Progenitor cell of endocrine pancreas (in vitro differentiated cells): Measurements from ENCODE around the gene PSPN. TPM values are rescaled to one million over a fixed set of nuclear protein-coding genes. Genes with fewer than 3 reads are reported as not detected.
"Not testable (repeated sequence)": the region's sequence is repeated elsewhere in the genome, so short reads cannot be mapped to it uniquely, and the experiment has no call there.

Source experiments
- DNase-seq: peaks from one replicate; pipeline ENCODE4 v3.0.0; 2021; ENCODE audit warnings: low spot score; ENCODE audit not compliant: unreplicated experiment
- H3K27ac Mint-ChIP-seq: 2 replicates; pipeline ENCODE4 v1.8.0; 2021; ENCODE audit warnings: mild to moderate bottlenecking, moderate library complexity, mixed read lengths
- H3K27me3 Mint-ChIP-seq: 2 replicates; pipeline ENCODE4 v1.8.0; 2021; ENCODE audit warnings: mixed read lengths
- H3K36me3 Mint-ChIP-seq: 2 replicates; pipeline ENCODE4 v1.8.0; 2022; ENCODE audit warnings: mixed read lengths; ENCODE audit not compliant: insufficient read depth
- H3K4me1 Mint-ChIP-seq: 2 replicates; pipeline ENCODE4 v1.8.0; 2021; ENCODE audit warnings: low read depth, mixed read lengths
- H3K4me3 Mint-ChIP-seq: 2 replicates; pipeline ENCODE4 v1.8.0; 2021; ENCODE audit warnings: low read depth, mild to moderate bottlenecking, moderate library complexity, mixed read lengths
- H3K9me3 Mint-ChIP-seq: 2 replicates; pipeline ENCODE4 v1.8.0; 2021; ENCODE audit warnings: low read depth, mixed read lengths
- CTCF ChIP-seq: fragments of 200-600 bp; sonication (generic); IDR thresholded peaks from one replicate; pipeline ENCODE4 v1.5.0; 2021; ENCODE audit warnings: antibody characterized with exemption, mild to moderate bottlenecking; ENCODE audit not compliant: unreplicated experiment
- total RNA-seq: library from RNA; stranded (reverse); gene quantifications from 2 replicates; pipeline ENCODE4 v1.2.1, GENCODE V29; 2021

The PSPN gene
- total RNA-seq, 1 donor from 2014 or later = 4.3 TPM

GRCh38 chr19:6362027-6362350 lies 13.7 kb downstream of the PSPN start:
- Mint-ChIP-seq H3K4me1 (peaks cover 4% of the 10 kb centered on the region), H3K36me3 (peaks cover 9% of the 10 kb centered on the region), H3K4me3 (peak overlapping the region; percentile 81), H3K9me3 (no peaks in the 10 kb centered on the region), H3K27me3 (no peaks in the 10 kb centered on the region), H3K27ac (peak overlapping the region; percentile 71)
- no peak for TF ChIP-seq CTCF
- no peak for DNase-seq

- not testable (repeated sequence) for DNase-seq, H3K9me3 Mint-ChIP-seq, H3K27ac Mint-ChIP-seq, H3K36me3 Mint-ChIP-seq, H3K4me1 Mint-ChIP-seq, H3K27me3 Mint-ChIP-seq
- peak overlapping the region; percentile 81 for H3K4me3 Mint-ChIP-seq
These were observed 14.9 kb downstream of the PSPN start for GRCh38 chr19:6360857-6361216.

- H3K27ac Mint-ChIP-seq, DNase-seq, H3K9me3 Mint-ChIP-seq, H3K27me3 Mint-ChIP-seq, H3K4me1 Mint-ChIP-seq, H3K36me3 Mint-ChIP-seq: not testable (repeated sequence)
- H3K4me3 Mint-ChIP-seq = peak overlapping the region; percentile 81
These were observed 15.3 kb downstream of the PSPN start for GRCh38 chr19:6360445-6360844.

- Mint-ChIP-seq H3K27me3 (no peaks in the 10 kb centered on the region), H3K36me3 (peaks cover 2% of the 10 kb centered on the region), H3K27ac (no peak overlapping the region), H3K4me3 (peak overlapping the region; percentile 44), H3K9me3 (no peaks in the 10 kb centered on the region), H3K4me1 (peaks cover 4% of the 10 kb centered on the region)
- no peak for TF ChIP-seq CTCF
- DNase-seq = no peak
These were observed 16.0 kb downstream of the PSPN start for GRCh38 chr19:6359568-6360341.

- H3K9me3 Mint-ChIP-seq = no peaks in the 10 kb centered on the region
- no peaks in the 10 kb centered on the region for H3K36me3 Mint-ChIP-seq
- no peak for DNase-seq
- H3K27me3 Mint-ChIP-seq = no peaks in the 10 kb centered on the region
- no peak overlapping the region for H3K4me3 Mint-ChIP-seq
- peak overlapping the region; percentile 31 for H3K27ac Mint-ChIP-seq
- peaks cover 4% of the 10 kb centered on the region for H3K4me1 Mint-ChIP-seq
- no peak for TF ChIP-seq CTCF
These were observed 17.7 kb downstream of the PSPN start for GRCh38 chr19:6358003-6358402.

GRCh38 chr19:6357174-6357573 lies 18.6 kb downstream of the PSPN start:
- peaks cover under 1% of the 10 kb centered on the region for H3K4me1 Mint-ChIP-seq
- no peaks in the 10 kb centered on the region for H3K36me3 Mint-ChIP-seq
- no peaks in the 10 kb centered on the region for H3K27me3 Mint-ChIP-seq
- TF ChIP-seq CTCF = no peak
- DNase-seq = no peak
- no peaks in the 10 kb centered on the region for H3K9me3 Mint-ChIP-seq
- H3K27ac Mint-ChIP-seq = no peak overlapping the region
- H3K4me3 Mint-ChIP-seq = no peak overlapping the region

- DNase-seq, H3K9me3 Mint-ChIP-seq, H3K4me1 Mint-ChIP-seq, H3K27me3 Mint-ChIP-seq, H3K27ac Mint-ChIP-seq, H3K36me3 Mint-ChIP-seq, H3K4me3 Mint-ChIP-seq: not testable (repeated sequence)
These were observed 20.3 kb downstream of the PSPN start for GRCh38 chr19:6355321-6356040.
